Measurements from ENCODE around the gene NES. TPM values are rescaled to one million over a fixed set of nuclear protein-coding genes. Genes with fewer than 3 reads are reported as not detected.

NES gene
- total and polyA plus RNA-seq, 2 donors = 3.3 to 3.7 TPM

DNA sequence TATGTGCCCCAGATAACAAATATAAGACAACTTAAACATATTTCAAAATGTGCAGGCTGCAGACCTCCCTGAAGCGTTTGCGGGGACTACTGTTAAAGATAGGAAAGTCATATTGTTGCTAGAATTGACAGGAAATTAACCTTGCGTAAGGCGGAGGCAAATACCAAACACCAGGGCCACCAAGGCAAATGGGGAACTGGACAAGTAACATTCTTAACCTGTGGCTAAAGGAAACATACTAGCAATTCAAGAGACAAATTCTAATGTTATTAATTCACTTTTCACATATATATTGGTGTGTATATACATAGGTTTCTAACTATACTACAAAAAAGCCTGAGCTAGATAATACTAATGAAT is 51.1 kb downstream of the NES start:
- H3K4me3 ChIP-seq (ENCODE audit: low read length in 2 of 2) = no peak overlapping the region
- 50% methylated on average over 4 of the region's 4 CpGs for WGBS
- peaks cover 2 to 7% of the 10 kb centered on the region in 2 donors for H3K4me1 ChIP-seq (ENCODE audit: control insufficient read depth in 2 of 2, insufficient read depth in 2 of 2, low read length in 2 of 2)
- H3K9me3 ChIP-seq (ENCODE audit: control insufficient read depth in 2 of 2, insufficient read depth in 1 of 2, low read length in 1 of 2) = no peaks in the 10 kb centered on the region
- H3K27me3 ChIP-seq (ENCODE audit: control insufficient read depth in 2 of 2, insufficient read depth in 1 of 2, low read length in 1 of 2) = peaks cover 45 to 95% of the 10 kb centered on the region in 2 donors
- no peak for DNase-seq (ENCODE audit: low read depth in 6 of 9, low spot score in 9 of 9)
- H3K27ac ChIP-seq (ENCODE audit: low read depth in 1 of 2, low read length in 1 of 2) = no peak overlapping the region
- H3K36me3 ChIP-seq (ENCODE audit: control insufficient read depth in 2 of 2, insufficient read depth in 2 of 2, low read length in 1 of 2) = no peaks in the 10 kb centered on the region

DNA sequence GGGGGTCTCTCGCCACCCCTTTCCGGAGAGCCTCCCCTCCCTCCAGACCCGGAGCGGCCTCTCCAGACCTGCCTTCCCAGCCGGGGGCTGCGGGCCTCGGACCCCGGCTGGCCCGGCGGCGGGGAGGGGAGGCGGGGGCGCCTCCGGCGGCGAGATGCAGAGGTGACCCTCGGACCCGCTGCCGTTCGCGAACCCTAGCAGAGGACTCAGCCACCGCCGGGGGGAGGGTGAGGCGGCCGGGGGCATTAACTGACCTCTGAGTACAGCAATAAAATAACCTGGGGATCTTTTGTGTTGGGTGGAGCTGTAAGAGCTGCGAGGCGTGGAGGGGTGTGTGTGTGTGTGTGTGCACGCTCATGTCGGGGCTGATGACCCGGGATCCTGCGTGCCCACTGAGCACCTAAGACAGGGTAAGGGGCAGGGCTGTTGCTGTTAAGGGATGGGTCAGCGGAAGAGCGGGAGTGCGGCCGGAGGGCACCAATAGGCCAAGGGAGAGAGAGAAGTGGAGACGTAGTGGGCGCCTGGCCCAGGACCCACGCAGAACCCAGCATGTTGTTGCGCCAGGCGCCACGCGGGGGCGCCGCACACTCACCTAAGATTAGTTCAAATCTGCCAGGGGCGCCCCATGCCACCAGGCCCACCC is 51.6 kb downstream of the NES start:
- Histone ChIP-seq H3K27me3 (ENCODE audit: control insufficient read depth in 2 of 2, insufficient read depth in 1 of 2, low read length in 1 of 2) (peaks cover 45 to 95% of the 10 kb centered on the region in 2 donors), H3K4me3 (ENCODE audit: low read length in 2 of 2) (no peak overlapping the region), H3K36me3 (ENCODE audit: control insufficient read depth in 2 of 2, insufficient read depth in 2 of 2, low read length in 1 of 2) (no peaks in the 10 kb centered on the region), H3K27ac (ENCODE audit: low read depth in 1 of 2, low read length in 1 of 2) (no peak overlapping the region), H3K9me3 (ENCODE audit: control insufficient read depth in 2 of 2, insufficient read depth in 1 of 2, low read length in 1 of 2) (no peaks in the 10 kb centered on the region), H3K4me1 (ENCODE audit: control insufficient read depth in 2 of 2, insufficient read depth in 2 of 2, low read length in 2 of 2) (peaks cover 2 to 7% of the 10 kb centered on the region in 2 donors)
- peak in 5 of 9 donors; percentile 48 to 73 (median 57) for DNase-seq (ENCODE audit: low read depth in 6 of 9, low spot score in 9 of 9)
- WGBS = 3% methylated on average over 45 of the region's 45 CpGs

DNA sequence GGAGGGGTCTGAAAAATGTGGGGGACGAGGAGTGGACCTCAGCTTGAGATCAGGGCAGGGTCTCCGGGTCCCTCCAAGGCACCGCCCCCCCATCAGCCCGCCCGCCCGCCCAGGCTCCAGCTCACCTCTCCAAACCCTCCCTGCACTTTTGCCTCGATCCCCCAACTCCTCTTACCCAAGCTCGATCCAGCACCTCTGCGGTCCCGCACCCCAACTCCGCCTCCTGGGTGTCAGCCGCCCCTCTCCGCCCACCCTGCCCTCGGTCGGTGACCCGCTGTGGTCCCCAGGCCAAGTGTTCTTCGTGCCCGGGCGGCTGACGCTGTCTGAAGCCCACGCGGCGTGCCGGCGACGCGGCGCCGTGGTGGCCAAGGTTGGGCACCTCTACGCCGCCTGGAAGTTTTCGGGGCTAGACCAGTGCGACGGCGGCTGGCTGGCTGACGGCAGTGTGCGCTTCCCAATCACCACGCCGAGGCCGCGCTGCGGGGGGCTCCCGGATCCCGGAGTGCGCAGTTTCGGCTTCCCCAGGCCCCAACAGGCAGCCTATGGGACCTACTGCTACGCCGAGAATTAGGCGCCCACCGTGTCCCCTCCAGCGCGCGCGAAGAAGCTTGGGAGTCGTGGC is 52.3 kb downstream of the NES start:
- Histone ChIP-seq H3K4me1 (ENCODE audit: control insufficient read depth in 2 of 2, insufficient read depth in 2 of 2, low read length in 2 of 2) (peaks cover 2 to 7% of the 10 kb centered on the region in 2 donors), H3K9me3 (ENCODE audit: control insufficient read depth in 2 of 2, insufficient read depth in 1 of 2, low read length in 1 of 2) (no peaks in the 10 kb centered on the region), H3K36me3 (ENCODE audit: control insufficient read depth in 2 of 2, insufficient read depth in 2 of 2, low read length in 1 of 2) (no peaks in the 10 kb centered on the region), H3K27me3 (ENCODE audit: control insufficient read depth in 2 of 2, insufficient read depth in 1 of 2, low read length in 1 of 2) (peaks cover 50 to 95% of the 10 kb centered on the region in 2 donors), H3K4me3 (ENCODE audit: low read length in 2 of 2) (peak overlapping the region in 1 of 2 donors; percentile 14), H3K27ac (ENCODE audit: low read depth in 1 of 2, low read length in 1 of 2) (no peak overlapping the region)
- DNase-seq (ENCODE audit: low read depth in 6 of 9, low spot score in 9 of 9) = no peak
- WGBS = 5% methylated on average over 55 of the region's 55 CpGs

DNA sequence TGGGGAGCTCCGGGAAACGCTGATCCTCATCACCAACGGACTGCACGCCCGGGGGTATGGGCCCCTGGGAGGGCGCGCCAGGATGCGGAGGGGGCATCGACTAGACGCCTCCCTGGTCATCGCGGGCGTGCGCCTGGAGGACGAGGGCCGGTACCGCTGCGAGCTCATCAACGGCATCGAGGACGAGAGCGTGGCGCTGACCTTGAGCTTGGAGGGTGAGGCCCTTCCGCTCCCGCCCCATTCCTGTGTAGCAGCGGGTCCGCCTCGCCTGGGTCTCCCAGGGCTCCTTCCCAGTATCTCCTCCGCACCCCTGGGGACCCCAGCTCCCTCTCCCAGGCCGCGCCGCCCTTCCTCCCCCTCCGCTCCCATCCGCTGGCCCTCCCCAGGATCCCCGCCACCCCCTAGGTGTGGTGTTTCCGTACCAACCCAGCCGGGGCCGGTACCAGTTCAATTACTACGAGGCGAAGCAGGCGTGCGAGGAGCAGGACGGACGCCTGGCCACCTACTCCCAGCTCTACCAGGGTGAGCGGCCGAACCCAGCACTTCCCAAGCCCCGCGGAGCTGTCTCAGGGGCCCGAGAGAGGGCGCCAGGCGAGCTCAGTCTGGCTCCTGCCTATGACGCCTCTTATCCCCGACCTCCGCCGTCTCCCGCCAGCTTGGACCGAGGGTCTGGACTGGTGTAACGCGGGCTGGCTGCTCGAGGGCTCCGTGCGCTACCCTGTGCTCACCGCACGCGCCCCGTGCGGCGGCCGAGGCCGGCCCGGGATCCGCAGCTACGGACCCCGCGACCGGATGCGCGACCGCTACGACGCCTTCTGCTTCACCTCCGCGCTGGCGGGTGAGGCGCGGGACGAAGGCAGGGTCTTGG is 53.0 kb downstream of the NES start:
- Histone ChIP-seq H3K4me1 (ENCODE audit: control insufficient read depth in 2 of 2, insufficient read depth in 2 of 2, low read length in 2 of 2) (peaks cover 2 to 7% of the 10 kb centered on the region in 2 donors), H3K4me3 (ENCODE audit: low read length in 2 of 2) (peak overlapping the region in 1 of 2 donors; percentile 25), H3K27ac (ENCODE audit: low read depth in 1 of 2, low read length in 1 of 2) (no peak overlapping the region), H3K9me3 (ENCODE audit: control insufficient read depth in 2 of 2, insufficient read depth in 1 of 2, low read length in 1 of 2) (no peaks in the 10 kb centered on the region), H3K36me3 (ENCODE audit: control insufficient read depth in 2 of 2, insufficient read depth in 2 of 2, low read length in 1 of 2) (no peaks in the 10 kb centered on the region), H3K27me3 (ENCODE audit: control insufficient read depth in 2 of 2, insufficient read depth in 1 of 2, low read length in 1 of 2) (peaks cover 54 to 96% of the 10 kb centered on the region in 2 donors)
- 3% methylated on average over 87 of the region's 87 CpGs for WGBS
- DNase-seq (ENCODE audit: low read depth in 6 of 9, low spot score in 9 of 9) = peak in 1 of 9 donors; percentile 30

DNA sequence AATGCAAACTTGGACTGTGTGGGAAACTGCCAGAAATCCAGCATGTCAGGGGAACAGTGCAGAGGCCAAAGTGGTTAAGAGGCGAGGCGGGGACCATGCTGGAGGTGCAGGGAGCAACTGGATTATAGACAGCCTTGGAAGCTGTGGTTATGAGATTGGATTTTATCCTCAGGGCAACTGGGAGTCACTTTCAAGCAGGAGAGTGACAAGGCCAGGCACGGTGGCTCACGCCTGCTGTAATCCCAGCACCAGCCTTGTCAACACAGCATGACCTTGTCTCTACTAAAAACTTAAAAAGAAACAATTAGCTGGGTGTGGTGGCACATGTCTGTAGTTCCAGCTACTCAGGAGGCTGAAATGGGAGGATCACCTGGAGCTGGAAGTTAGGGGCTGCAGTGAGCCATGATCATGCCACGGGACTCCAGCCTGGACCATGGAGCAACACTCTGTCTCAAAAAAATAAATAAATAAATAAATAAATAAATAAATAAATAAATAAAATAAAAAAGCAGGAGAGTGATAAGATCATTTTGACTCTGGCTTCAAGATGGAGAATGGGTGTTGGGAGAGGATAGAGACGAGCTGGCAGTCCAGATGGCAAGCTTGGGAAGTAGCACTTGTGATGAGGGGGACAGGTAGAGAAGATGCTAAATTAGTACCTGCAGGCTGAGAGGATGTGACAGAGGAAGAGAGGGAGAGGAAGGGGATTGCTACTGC is 54.5 kb downstream of the NES start:
- Histone ChIP-seq H3K4me3 (ENCODE audit: low read length in 2 of 2) (no peak overlapping the region), H3K27ac (ENCODE audit: low read depth in 1 of 2, low read length in 1 of 2) (no peak overlapping the region), H3K27me3 (ENCODE audit: control insufficient read depth in 2 of 2, insufficient read depth in 1 of 2, low read length in 1 of 2) (peaks cover 54 to 94% of the 10 kb centered on the region in 2 donors), H3K4me1 (ENCODE audit: control insufficient read depth in 2 of 2, insufficient read depth in 2 of 2, low read length in 2 of 2) (peaks cover 2 to 7% of the 10 kb centered on the region in 2 donors), H3K36me3 (ENCODE audit: control insufficient read depth in 2 of 2, insufficient read depth in 2 of 2, low read length in 1 of 2) (no peaks in the 10 kb centered on the region), H3K9me3 (ENCODE audit: control insufficient read depth in 2 of 2, insufficient read depth in 1 of 2, low read length in 1 of 2) (no peaks in the 10 kb centered on the region)
- 86% methylated on average over 6 of the region's 6 CpGs for WGBS
- no peak for DNase-seq (ENCODE audit: low read depth in 6 of 9, low spot score in 9 of 9)

DNA sequence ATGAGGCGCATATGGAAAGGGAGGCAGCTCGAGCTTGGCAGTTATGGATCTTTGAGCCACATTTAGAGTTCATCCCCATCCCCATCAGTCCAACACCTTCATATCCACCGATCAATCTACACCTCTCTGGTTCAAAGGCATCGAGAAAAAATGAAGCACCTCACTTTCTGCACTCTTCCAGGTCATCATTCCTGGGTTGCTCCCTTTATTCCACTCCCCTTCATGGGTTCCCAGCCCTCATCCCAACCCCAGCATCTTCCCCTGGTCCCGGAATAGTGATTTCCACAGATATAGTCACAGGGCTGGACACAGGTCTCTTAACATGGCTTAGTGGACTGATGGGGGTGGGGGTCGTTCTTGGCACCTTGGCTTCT is 57.6 kb downstream of the NES start:
- Histone ChIP-seq H3K27me3 (ENCODE audit: control insufficient read depth in 2 of 2, insufficient read depth in 1 of 2, low read length in 1 of 2) (peaks cover 29 to 90% of the 10 kb centered on the region in 2 donors), H3K36me3 (ENCODE audit: control insufficient read depth in 2 of 2, insufficient read depth in 2 of 2, low read length in 1 of 2) (no peaks in the 10 kb centered on the region), H3K4me3 (ENCODE audit: low read length in 2 of 2) (no peak overlapping the region), H3K27ac (ENCODE audit: low read depth in 1 of 2, low read length in 1 of 2) (no peak overlapping the region), H3K4me1 (ENCODE audit: control insufficient read depth in 2 of 2, insufficient read depth in 2 of 2, low read length in 2 of 2) (peaks cover 0 to 7% of the 10 kb centered on the region in 2 donors), H3K9me3 (ENCODE audit: control insufficient read depth in 2 of 2, insufficient read depth in 1 of 2, low read length in 1 of 2) (no peaks in the 10 kb centered on the region)
- no peak for DNase-seq (ENCODE audit: low read depth in 6 of 9, low spot score in 9 of 9)
- WGBS = 23% methylated on average over 6 of the region's 6 CpGs

DNA sequence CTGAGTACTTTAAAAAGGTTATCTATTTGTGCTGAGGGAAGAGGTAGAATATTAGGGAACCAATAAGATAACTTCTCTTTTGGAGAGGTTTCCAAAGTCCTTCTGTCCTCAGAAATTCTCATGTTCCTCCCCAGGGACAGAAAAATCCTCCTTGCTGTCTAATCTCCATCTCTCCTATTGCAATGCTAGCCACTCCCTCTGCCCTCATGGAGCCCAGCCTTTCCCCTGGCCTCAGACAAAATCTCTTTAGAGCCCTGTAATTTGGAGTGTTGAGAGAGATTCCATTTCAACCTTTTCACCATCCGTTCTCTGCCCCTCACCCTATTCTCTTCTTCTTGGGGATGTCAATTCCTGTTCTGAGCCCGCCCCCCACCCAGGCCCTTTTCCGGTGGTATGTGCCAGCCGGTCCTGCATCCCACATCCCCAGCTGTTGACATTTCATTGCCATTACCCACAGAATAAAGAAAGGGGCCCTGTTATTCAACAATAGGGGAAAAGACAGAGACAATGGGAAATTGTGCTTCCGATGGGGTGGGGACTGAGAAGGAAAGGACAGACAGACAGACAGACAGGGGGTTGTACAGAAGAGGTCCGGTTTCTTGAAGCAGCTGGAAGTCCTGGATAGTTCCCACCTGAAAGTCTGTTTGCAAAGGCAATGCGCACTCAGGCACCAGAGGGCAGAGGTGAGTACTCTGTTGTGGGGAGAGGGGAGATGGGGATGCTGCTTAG is 58.2 kb downstream of the NES start, which contains the start of gene HAPLN2:
Gene HAPLN2, plus strand, starts transcription at position 563 of the 729 bp plus-strand sequence. CDS start 4,076 bp downstream, outside the sequence.
- Histone ChIP-seq H3K27me3 (ENCODE audit: control insufficient read depth in 2 of 2, insufficient read depth in 1 of 2, low read length in 1 of 2) (peaks cover 24 to 88% of the 10 kb centered on the region in 2 donors), H3K9me3 (ENCODE audit: control insufficient read depth in 2 of 2, insufficient read depth in 1 of 2, low read length in 1 of 2) (no peaks in the 10 kb centered on the region), H3K4me1 (ENCODE audit: control insufficient read depth in 2 of 2, insufficient read depth in 2 of 2, low read length in 2 of 2) (peaks cover 0 to 3% of the 10 kb centered on the region in 2 donors), H3K36me3 (ENCODE audit: control insufficient read depth in 2 of 2, insufficient read depth in 2 of 2, low read length in 1 of 2) (no peaks in the 10 kb centered on the region), H3K4me3 (ENCODE audit: low read length in 2 of 2) (no peak within 1 kb of the TSS), H3K27ac (ENCODE audit: low read depth in 1 of 2, low read length in 1 of 2) (no peak within 1 kb of the TSS)
- WGBS = 3% methylated on average over 7 of the region's 7 CpGs
- peak in 1 of 9 donors; percentile 32 for DNase-seq (ENCODE audit: low read depth in 6 of 9, low spot score in 9 of 9)
